ENCODE measurements around the gene SPATA7. TPM values are rescaled to one million over a fixed set of nuclear protein-coding genes. Genes with fewer than 3 reads are reported as not detected.
"Not testable (repeated sequence)": the region's sequence is repeated elsewhere in the genome, so short reads cannot be mapped to it uniquely, and the experiment has no call there.

The SPATA7 gene
- total and polyA plus RNA-seq, 2 of the 4 experiments (the other 2 are of a cell fraction), result 6.6 to 10.0 TPM

GRCh38 chr14:88380405-88380804 is 5.1 kb upstream of the SPATA7 start:
- no peaks in the 10 kb centered on the region for H3K9me1 ChIP-seq (ENCODE audit: insufficient read depth, low read length)
- no peak overlapping the region for H2AFZ ChIP-seq (replicated peaks; ENCODE audit: low read length, poor library complexity)
- H3K4ac ChIP-seq (ENCODE audit: low read depth, low read length), result no peak overlapping the region
- ATAC-seq (ENCODE audit: low read depth) (peak; percentile 25; the same call in 1 of the 2 replicates), DNase-seq (peak; percentile 5)
- BruUV-seq (replicated peaks), result no TSS peak
- no CpG with 5 or more reads among the region's 3 CpGs for WGBS, 2 experiments (ENCODE audit: extremely low coverage in 2 of 2, insufficient read length in 1 of 2)
- no peak overlapping the region for H3K27ac ChIP-seq (ENCODE audit: insufficient read depth, low read length)
- no peaks in the 10 kb centered on the region for H3K4me1 ChIP-seq (ENCODE audit: control insufficient read depth, insufficient read depth, low read length)
- no peak overlapping the region for H3K4me2 ChIP-seq (ENCODE audit: low read depth, low read length)
- H4K20me1 ChIP-seq (ENCODE audit: insufficient read depth, low read length), result no peaks in the 10 kb centered on the region
- no peaks in the 10 kb centered on the region for H3K9me3 ChIP-seq (ENCODE audit: control insufficient read depth, insufficient read depth, low read length)
- H3K36me3 ChIP-seq (ENCODE audit: control insufficient read depth, insufficient read depth, low read length), result no peaks in the 10 kb centered on the region
- no peaks in the 10 kb centered on the region for H3K79me1 ChIP-seq (ENCODE audit: low read depth in 1 of 2, low read length in 2 of 2)
- H3K9ac ChIP-seq (ENCODE audit: low read depth, low read length), result no peak overlapping the region
- in situ Hi-C loops (cut with MboI; ENCODE audit: low sequenced_read_pairs), result loop anchor here (10.0 kb wide), 2 partner anchors 174 to 436 kb away; partner anchors contain the start of gene PTPN21
- H2BK15ac ChIP-seq (ENCODE audit: low read depth, low read length), result no peak overlapping the region
- H4K91ac ChIP-seq (ENCODE audit: insufficient read depth, low read depth, low read length), result no peak overlapping the region
- no peaks in the 10 kb centered on the region; the same call in 1 of the 2 replicates for H3K27me3 ChIP-seq (ENCODE audit: control insufficient read depth, insufficient read depth, low read length)
- no peak overlapping the region for H3K14ac ChIP-seq (replicated peaks; ENCODE audit: low read depth, low read length)
- dilution Hi-C loops (cut with HindIII; ENCODE audit: low sequenced_read_pairs, unreplicated experiment), result no loop called here
- no peak overlapping the region for H3K18ac ChIP-seq (ENCODE audit: low read depth, low read length)
- no peak overlapping the region for H2AK9ac ChIP-seq (replicated peaks; ENCODE audit: low read depth, low read length, poor library complexity)
- intact Hi-C loops (cut with micrococcal nuclease), result loop anchor here (2.0 kb wide), 1 partner anchor 434 kb away; no protein-coding TSS in a partner anchor
- H2AK5ac ChIP-seq (ENCODE audit: low read depth, low read length), result no peak overlapping the region
- no peak overlapping the region for H2BK5ac ChIP-seq (ENCODE audit: low read depth, low read length, poor library complexity, severe bottlenecking)
- H3K23ac ChIP-seq (ENCODE audit: low read depth, low read length), result no peak overlapping the region
- ChIA-PET POLR2A (ENCODE audit: unreplicated experiment) (no interaction called here), CTCF (interaction anchor here (0.9 to 1.4 kb wide), 2 partner anchors 179 to 191 kb away, joined by 3 to 4 read pairs; no protein-coding TSS in a partner anchor)
- H4K5ac ChIP-seq (ENCODE audit: low read depth, low read length), result no peak overlapping the region
- no peak overlapping the region for H3K4me3 ChIP-seq (ENCODE audit: insufficient read depth, low read depth, low read length)
- TF ChIP-seq SMC3 (IDR thresholded peaks at IDR 0.05; ENCODE audit: low read depth, low read length) (no peak), RAD21 (IDR thresholded peaks at IDR 0.05; ENCODE audit: low read length) (peak; percentile 15; the same call in 1 of the 2 replicates)
- TF ChIP-seq, protein P1, sequence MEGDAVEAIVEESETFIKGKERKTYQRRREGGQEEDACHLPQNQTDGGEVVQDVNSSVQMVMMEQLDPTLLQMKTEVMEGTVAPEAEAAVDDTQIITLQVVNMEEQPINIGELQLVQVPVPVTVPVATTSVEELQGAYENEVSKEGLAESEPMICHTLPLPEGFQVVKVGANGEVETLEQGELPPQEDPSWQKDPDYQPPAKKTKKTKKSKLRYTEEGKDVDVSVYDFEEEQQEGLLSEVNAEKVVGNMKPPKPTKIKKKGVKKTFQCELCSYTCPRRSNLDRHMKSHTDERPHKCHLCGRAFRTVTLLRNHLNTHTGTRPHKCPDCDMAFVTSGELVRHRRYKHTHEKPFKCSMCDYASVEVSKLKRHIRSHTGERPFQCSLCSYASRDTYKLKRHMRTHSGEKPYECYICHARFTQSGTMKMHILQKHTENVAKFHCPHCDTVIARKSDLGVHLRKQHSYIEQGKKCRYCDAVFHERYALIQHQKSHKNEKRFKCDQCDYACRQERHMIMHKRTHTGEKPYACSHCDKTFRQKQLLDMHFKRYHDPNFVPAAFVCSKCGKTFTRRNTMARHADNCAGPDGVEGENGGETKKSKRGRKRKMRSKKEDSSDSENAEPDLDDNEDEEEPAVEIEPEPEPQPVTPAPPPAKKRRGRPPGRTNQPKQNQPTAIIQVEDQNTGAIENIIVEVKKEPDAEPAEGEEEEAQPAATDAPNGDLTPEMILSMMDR (conservative IDR thresholded peaks at IDR 0.05; ENCODE audit: low read depth, low read length), result peak; percentile 32; the same call in 1 of the 2 replicates
- no peak overlapping the region for H2BK20ac ChIP-seq (ENCODE audit: low read depth, low read length)
- no peak overlapping the region for H3K56ac ChIP-seq (ENCODE audit: extremely low read depth, insufficient read depth, low read length)
- no peak overlapping the region for H2BK120ac ChIP-seq (ENCODE audit: low read depth, low read length)
- H4K8ac ChIP-seq (ENCODE audit: low read depth in 2 of 2, low read length in 2 of 2), result no peak overlapping the region

- 100% methylated on average over 1 of the region's 12 CpGs; no CpG with 5 or more reads in 1 of the 2 experiments for WGBS, 2 experiments (ENCODE audit: extremely low coverage in 2 of 2, insufficient read length in 1 of 2)
- H2BK15ac ChIP-seq (ENCODE audit: low read depth, low read length); H3K9me3 ChIP-seq (ENCODE audit: control insufficient read depth, insufficient read depth, low read length); CTCF ChIA-PET; ATAC-seq (ENCODE audit: low read depth); H3K4ac ChIP-seq (ENCODE audit: low read depth, low read length); H3K23ac ChIP-seq (ENCODE audit: low read depth, low read length); H4K91ac ChIP-seq (ENCODE audit: insufficient read depth, low read depth, low read length); H3K56ac ChIP-seq (ENCODE audit: extremely low read depth, insufficient read depth, low read length); H2BK120ac ChIP-seq (ENCODE audit: low read depth, low read length); BruUV-seq (replicated peaks); H4K8ac ChIP-seq (ENCODE audit: low read depth in 2 of 2, low read length in 2 of 2); H3K4me1 ChIP-seq (ENCODE audit: control insufficient read depth, insufficient read depth, low read length); H3K4me2 ChIP-seq (ENCODE audit: low read depth, low read length); dilution Hi-C loops (cut with HindIII; ENCODE audit: low sequenced_read_pairs, unreplicated experiment); H3K36me3 ChIP-seq (ENCODE audit: control insufficient read depth, insufficient read depth, low read length); POLR2A ChIA-PET (ENCODE audit: unreplicated experiment); H4K5ac ChIP-seq (ENCODE audit: low read depth, low read length); H4K20me1 ChIP-seq (ENCODE audit: insufficient read depth, low read length); H2AK5ac ChIP-seq (ENCODE audit: low read depth, low read length); H2BK20ac ChIP-seq (ENCODE audit: low read depth, low read length); H2BK5ac ChIP-seq (ENCODE audit: low read depth, low read length, poor library complexity, severe bottlenecking); DNase-seq; H3K14ac ChIP-seq (replicated peaks; ENCODE audit: low read depth, low read length); H3K27ac ChIP-seq (ENCODE audit: insufficient read depth, low read length); H3K9me1 ChIP-seq (ENCODE audit: insufficient read depth, low read length); H3K9ac ChIP-seq (ENCODE audit: low read depth, low read length); H3K27me3 ChIP-seq (ENCODE audit: control insufficient read depth, insufficient read depth, low read length); H3K4me3 ChIP-seq (ENCODE audit: insufficient read depth, low read depth, low read length); H2AFZ ChIP-seq (replicated peaks; ENCODE audit: low read length, poor library complexity); H3K18ac ChIP-seq (ENCODE audit: low read depth, low read length); H2AK9ac ChIP-seq (replicated peaks; ENCODE audit: low read depth, low read length, poor library complexity): not testable (repeated sequence)
- in situ Hi-C loops (cut with MboI; ENCODE audit: low sequenced_read_pairs), result loop anchor here (10.0 kb wide), 2 partner anchors 173 to 437 kb away; partner anchors contain the start of gene PTPN21
- H3K79me1 ChIP-seq (ENCODE audit: low read depth in 1 of 2, low read length in 2 of 2), result peaks cover 6 to 11% of the 10 kb centered on the region in 2 experiments; a peak in 2 of 4 replicates
- intact Hi-C loops (cut with micrococcal nuclease), result loop anchor here (2.0 kb wide), 1 partner anchor 435 kb away; no protein-coding TSS in a partner anchor
Measured at GRCh38 chr14:88381634-88382033, 3.8 kb upstream of the SPATA7 start.
